ENCODE measurements around the gene EEF1E1.
"Not testable (repeated sequence)": the region's sequence is repeated elsewhere in the genome, so short reads cannot be mapped to it uniquely, and the experiment has no call there.

GRCh38 chr6:8034107-8034506 is 68.2 kb downstream of the EEF1E1 start:
- not testable (repeated sequence) for TF ChIP-seq GFI1B (tag by site-specific recombination; IDR thresholded peaks at IDR 0.05); CTCF (tag by site-specific recombination; IDR thresholded peaks at IDR 0.05); ZNF768 (tag by site-specific recombination; IDR thresholded peaks at IDR 0.05); REST (tag by site-specific recombination; IDR thresholded peaks at IDR 0.05); ZSCAN4 (tag by site-specific recombination; IDR thresholded peaks at IDR 0.05); ZBTB17 (tag by site-specific recombination; IDR thresholded peaks at IDR 0.05); GLIS2 (tag by site-specific recombination; IDR thresholded peaks at IDR 0.05); PBX3 (CRISPR knock-in tag; IDR thresholded peaks at IDR 0.05); ZNF202 (tag by site-specific recombination; IDR thresholded peaks at IDR 0.05; ENCODE audit: borderline replicate concordance); ZNF707 (tag by site-specific recombination; IDR thresholded peaks at IDR 0.05); ZNF274 (IDR thresholded peaks at IDR 0.05; ENCODE audit: low read length); ZNF274 (tag by site-specific recombination; IDR thresholded peaks at IDR 0.05; ENCODE audit: borderline replicate concordance)
- TF ChIP-seq, protein P1, sequence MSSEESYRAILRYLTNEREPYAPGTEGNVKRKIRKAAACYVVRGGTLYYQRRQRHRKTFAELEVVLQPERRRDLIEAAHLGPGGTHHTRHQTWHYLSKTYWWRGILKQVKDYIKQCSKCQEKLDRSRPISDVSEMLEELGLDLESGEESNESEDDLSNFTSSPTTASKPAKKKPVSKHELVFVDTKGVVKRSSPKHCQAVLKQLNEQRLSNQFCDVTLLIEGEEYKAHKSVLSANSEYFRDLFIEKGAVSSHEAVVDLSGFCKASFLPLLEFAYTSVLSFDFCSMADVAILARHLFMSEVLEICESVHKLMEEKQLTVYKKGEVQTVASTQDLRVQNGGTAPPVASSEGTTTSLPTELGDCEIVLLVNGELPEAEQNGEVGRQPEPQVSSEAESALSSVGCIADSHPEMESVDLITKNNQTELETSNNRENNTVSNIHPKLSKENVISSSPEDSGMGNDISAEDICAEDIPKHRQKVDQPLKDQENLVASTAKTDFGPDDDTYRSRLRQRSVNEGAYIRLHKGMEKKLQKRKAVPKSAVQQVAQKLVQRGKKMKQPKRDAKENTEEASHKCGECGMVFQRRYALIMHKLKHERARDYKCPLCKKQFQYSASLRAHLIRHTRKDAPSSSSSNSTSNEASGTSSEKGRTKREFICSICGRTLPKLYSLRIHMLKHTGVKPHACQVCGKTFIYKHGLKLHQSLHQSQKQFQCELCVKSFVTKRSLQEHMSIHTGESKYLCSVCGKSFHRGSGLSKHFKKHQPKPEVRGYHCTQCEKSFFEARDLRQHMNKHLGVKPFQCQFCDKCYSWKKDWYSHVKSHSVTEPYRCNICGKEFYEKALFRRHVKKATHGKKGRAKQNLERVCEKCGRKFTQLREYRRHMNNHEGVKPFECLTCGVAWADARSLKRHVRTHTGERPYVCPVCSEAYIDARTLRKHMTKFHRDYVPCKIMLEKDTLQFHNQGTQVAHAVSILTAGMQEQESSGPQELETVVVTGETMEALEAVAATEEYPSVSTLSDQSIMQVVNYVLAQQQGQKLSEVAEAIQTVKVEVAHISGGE (tag by site-specific recombination; conservative IDR thresholded peaks at IDR 0.05; ENCODE audit: low read depth) = not testable (repeated sequence)
